Measurements from ENCODE around the gene OGFRL1.
"Not testable (repeated sequence)": the region's sequence is repeated elsewhere in the genome, so short reads cannot be mapped to it uniquely, and the experiment has no call there.

Gene OGFRL1

GRCh38 chr6:71288228-71289038 lies at the start of gene OGFRL1:
OGFRL1 (plus strand) TSS chr6:71288811; CDS start chr6:71288937, 126 bp downstream.
- peak; percentile 79 for DNase-seq

GRCh38 chr6:71239694-71240093 lies 48.9 kb upstream of the OGFRL1 start:
- no peak for DNase-seq

GRCh38 chr6:71245265-71246049 lies 43.2 kb upstream of the OGFRL1 start:
- no peak for DNase-seq

GRCh38 chr6:71246596-71246995 lies 42.0 kb upstream of the OGFRL1 start:
- no peak for DNase-seq

GRCh38 chr6:71248306-71248765 lies 40.3 kb upstream of the OGFRL1 start:
- no peak for DNase-seq

- DNase-seq: no peak
Observed at GRCh38 chr6:71248878-71249544, 39.6 kb upstream of the OGFRL1 start.

GRCh38 chr6:71250099-71250602 lies 38.5 kb upstream of the OGFRL1 start:
- no peak for DNase-seq

- no peak for DNase-seq
Observed at GRCh38 chr6:71252410-71252809, 36.2 kb upstream of the OGFRL1 start.

- DNase-seq: no peak
Observed at GRCh38 chr6:71252960-71253359, 35.7 kb upstream of the OGFRL1 start.

- peak; percentile 61 for DNase-seq
Observed at GRCh38 chr6:71254323-71254722, 34.3 kb upstream of the OGFRL1 start.

- no peak for DNase-seq
Observed at GRCh38 chr6:71258078-71258866, 30.3 kb upstream of the OGFRL1 start.

- DNase-seq: no peak
Observed at GRCh38 chr6:71259888-71260604, 28.6 kb upstream of the OGFRL1 start.

GRCh38 chr6:71262914-71263313 lies 25.7 kb upstream of the OGFRL1 start:
- no peak for DNase-seq

GRCh38 chr6:71266392-71266791 lies 22.2 kb upstream of the OGFRL1 start:
- not testable (repeated sequence) for DNase-seq

- no peak for DNase-seq
Observed at GRCh38 chr6:71268735-71269437, 19.7 kb upstream of the OGFRL1 start.

GRCh38 chr6:71277926-71278600 lies 10.5 kb upstream of the OGFRL1 start:
- no peak for DNase-seq

- no peak for DNase-seq
Observed at GRCh38 chr6:71279321-71279720, 9.3 kb upstream of the OGFRL1 start.

GRCh38 chr6:71279740-71280139 lies 8.9 kb upstream of the OGFRL1 start:
- no peak for DNase-seq

GRCh38 chr6:71280701-71281100 lies 7.9 kb upstream of the OGFRL1 start:
- no peak for DNase-seq

- no peak for DNase-seq
Observed at GRCh38 chr6:71284785-71285184, 3.8 kb upstream of the OGFRL1 start.
